ENCODE data around the gene PATJ. TPM values are rescaled to one million over a fixed set of nuclear protein-coding genes. Genes with fewer than 3 reads are reported as not detected.
"Not testable (repeated sequence)": the region's sequence is repeated elsewhere in the genome, so short reads cannot be mapped to it uniquely, and the experiment has no call there.

PATJ gene
- total RNA-seq, 1 donor from 2014 or later = 39.4 TPM

- Mint-ChIP-seq H3K27me3 (no peaks in the 10 kb centered on the region), H3K9me3 (no peaks in the 10 kb centered on the region), H3K4me3 (no peak overlapping the region), H3K27ac (no peak overlapping the region), H3K36me3 (peaks cover 19% of the 10 kb centered on the region), H3K4me1 (ENCODE audit: unreplicated experiment) (peaks cover 5% of the 10 kb centered on the region)
- DNase-seq (ENCODE audit: extremely low spot score, unreplicated experiment) = no peak
- TF ChIP-seq CTCF (conservative IDR thresholded peaks at IDR 0.05) = no peak
Measured at GRCh38 chr1:61711969-61712368, 30.3 kb upstream of the PATJ start.

DNA sequence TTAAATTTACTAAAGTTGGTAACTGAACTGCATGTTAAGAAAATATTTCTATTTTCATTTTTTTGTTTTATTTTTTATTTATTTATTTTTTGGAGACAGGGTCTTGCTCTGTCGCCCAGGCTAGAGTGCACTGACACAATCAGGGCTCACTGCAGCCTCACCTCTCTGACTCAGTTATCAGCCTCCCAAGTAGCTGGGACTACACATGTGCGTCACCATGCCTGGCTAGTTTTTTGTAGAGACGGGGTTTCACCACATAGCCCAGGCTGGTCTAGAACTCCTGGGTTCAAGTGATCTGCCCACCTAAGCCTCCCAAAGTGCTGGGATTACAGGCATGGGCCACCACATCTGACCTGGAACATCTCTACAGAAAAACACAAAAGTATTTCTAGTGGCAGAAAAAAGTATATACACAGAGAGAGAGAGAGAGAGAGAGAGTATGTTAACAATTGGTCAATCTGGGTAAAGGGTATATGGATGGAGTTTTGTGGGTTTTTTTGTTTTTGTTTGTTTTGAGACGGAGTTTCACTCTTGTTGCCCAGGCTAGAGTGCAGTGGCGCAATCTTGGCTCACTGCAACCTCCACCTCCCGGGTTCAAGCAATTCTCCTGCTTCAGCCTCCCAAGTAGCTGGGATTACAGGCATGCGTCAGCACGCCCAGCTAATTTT, 23.1 kb upstream of the PATJ start:
- H3K9me3 Mint-ChIP-seq; H3K27ac Mint-ChIP-seq; DNase-seq (ENCODE audit: extremely low spot score, unreplicated experiment); H3K4me3 Mint-ChIP-seq; H3K27me3 Mint-ChIP-seq; H3K4me1 Mint-ChIP-seq (ENCODE audit: unreplicated experiment): not testable (repeated sequence)
- peaks cover 14% of the 10 kb centered on the region for H3K36me3 Mint-ChIP-seq

- DNase-seq (ENCODE audit: extremely low spot score, unreplicated experiment) = no peak
- Mint-ChIP-seq H3K27me3 (no peaks in the 10 kb centered on the region), H3K9me3 (no peaks in the 10 kb centered on the region), H3K36me3 (peaks cover 7% of the 10 kb centered on the region), H3K4me1 (ENCODE audit: unreplicated experiment) (peaks cover 6% of the 10 kb centered on the region), H3K4me3 (peak overlapping the region; percentile 95), H3K27ac (peak overlapping the region; percentile 97)
- TF ChIP-seq CTCF (conservative IDR thresholded peaks at IDR 0.05) = no peak
Measured at GRCh38 chr1:61724506-61724812, 17.8 kb upstream of the PATJ start.

GRCh38 chr1:61724813-61725694, 17.2 kb upstream of the PATJ start, which contains the start of gene TM2D1:
TM2D1 (minus strand) TSS chr1:61725141; CDS start chr1:61725120, 21 bp downstream.
- peak; percentile 88 for DNase-seq (ENCODE audit: extremely low spot score, unreplicated experiment)
- H3K36me3 Mint-ChIP-seq = peaks cover 7% of the 10 kb centered on the region
- no peaks in the 10 kb centered on the region for H3K9me3 Mint-ChIP-seq
- peaks cover 6% of the 10 kb centered on the region for H3K4me1 Mint-ChIP-seq (ENCODE audit: unreplicated experiment)
- no peak for TF ChIP-seq CTCF (conservative IDR thresholded peaks at IDR 0.05)
- peak within 1 kb of the TSS; percentile 97 for H3K27ac Mint-ChIP-seq
- H3K4me3 Mint-ChIP-seq = peak within 1 kb of the TSS; percentile 95
- no peaks in the 10 kb centered on the region for H3K27me3 Mint-ChIP-seq

DNA sequence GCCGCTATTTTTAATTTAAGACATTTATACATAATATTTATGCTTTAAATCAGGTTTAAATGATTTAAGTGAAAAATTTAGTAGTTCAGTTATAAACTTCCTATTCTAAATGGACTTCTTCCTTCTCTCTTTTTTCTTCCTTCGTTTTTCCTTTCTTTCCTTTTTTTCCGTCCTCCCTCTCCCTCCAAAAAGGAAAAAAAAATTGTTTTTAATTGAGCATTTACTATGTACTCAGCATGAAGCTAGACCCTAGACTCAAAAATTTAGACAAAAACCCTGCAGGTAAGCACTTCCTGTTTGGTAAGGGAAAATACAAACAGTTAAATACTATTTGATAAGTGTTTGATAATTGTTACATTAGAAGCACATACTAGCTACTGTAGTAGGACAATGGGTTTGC, 14.7 kb upstream of the PATJ start:
- no peak overlapping the region for H3K27ac Mint-ChIP-seq
- no peak for DNase-seq (ENCODE audit: extremely low spot score, unreplicated experiment)
- TF ChIP-seq CTCF (conservative IDR thresholded peaks at IDR 0.05) = no peak
- H3K4me1 Mint-ChIP-seq (ENCODE audit: unreplicated experiment) = peaks cover 6% of the 10 kb centered on the region
- H3K27me3 Mint-ChIP-seq = no peaks in the 10 kb centered on the region
- H3K9me3 Mint-ChIP-seq = no peaks in the 10 kb centered on the region
- peaks cover 4% of the 10 kb centered on the region for H3K36me3 Mint-ChIP-seq
- no peak overlapping the region for H3K4me3 Mint-ChIP-seq

DNA sequence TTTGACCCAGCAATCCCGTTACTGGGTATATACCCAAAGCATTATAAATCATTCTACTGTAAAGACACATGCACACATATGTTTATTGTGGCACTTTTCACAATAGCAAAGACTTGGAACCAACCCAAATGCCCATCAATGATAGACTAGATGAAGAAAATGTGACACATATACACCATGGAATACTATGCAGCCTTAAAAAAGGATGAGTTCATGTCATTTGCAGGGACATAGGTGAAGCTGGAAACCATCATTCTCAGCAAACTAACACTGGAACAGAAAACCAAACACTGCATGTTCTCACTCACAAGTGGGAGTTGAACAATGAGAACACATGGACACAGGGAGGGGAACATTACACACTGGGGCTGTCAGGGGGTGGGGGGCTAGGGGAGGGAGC, 11.6 kb upstream of the PATJ start:
- H3K27ac Mint-ChIP-seq; H3K9me3 Mint-ChIP-seq; DNase-seq (ENCODE audit: extremely low spot score, unreplicated experiment); H3K27me3 Mint-ChIP-seq; H3K36me3 Mint-ChIP-seq; H3K4me1 Mint-ChIP-seq (ENCODE audit: unreplicated experiment); H3K4me3 Mint-ChIP-seq: not testable (repeated sequence)

Data from type B pancreatic cell (in vitro differentiated cells).